Esophagus muscularis mucosa (tissue), 4 donors: ENCODE measurements around the gene USP1. TPM values are rescaled to one million over a fixed set of nuclear protein-coding genes. Genes with fewer than 3 reads are reported as not detected.

Source experiments
- DNase-seq: peaks from one replicate; pipeline ENCODE4 v3.0.0-alpha.2; 2017; ENCODE audit errors: extremely low spot score
- H3K27ac ChIP-seq, 4 donors: fragments of 200-600 bp; sonication (generic); replicated peaks in 1 of 4; 1 replicate in 3 of 4; 2 replicates in 1 of 4; pipeline ENCODE4 v1.5.1; 2016 to 2019; ENCODE audit warnings: mild to moderate bottlenecking in 1 of 4
- H3K27me3 ChIP-seq, 4 donors: fragments of 200-600 bp; sonication (generic); one replicate each; pipeline versions ENCODE4 v1.5.1 to v1.6.0; 2016 to 2019
- H3K36me3 ChIP-seq, 4 donors: fragments of 200-600 bp; sonication (generic); one replicate each; pipeline ENCODE4 v1.5.1; 2016 to 2019
- H3K4me1 ChIP-seq, 4 donors: fragments of 200-600 bp; sonication (generic); one replicate each; pipeline ENCODE4 v1.5.1; 2016 to 2019
- H3K4me3 ChIP-seq, 4 donors: fragments of 200-600 bp; sonication (generic); 1 replicate in 2 of 4; 2 replicates in 2 of 4; pipeline ENCODE4 v1.5.1; 2016 to 2019; ENCODE audit warnings: mild to moderate bottlenecking in 4 of 4, moderate library complexity in 1 of 4
- H3K9me3 ChIP-seq, 4 donors: fragments of 200-600 bp; sonication (generic); 1 replicate in 3 of 4; 2 replicates in 1 of 4; pipeline ENCODE4 v1.5.1; 2016 to 2019
- CTCF ChIP-seq, 3 experiments: fragments of 200-600 bp in 2 of 3; fragments of 450-650 bp in 1 of 3; sonication (generic) in 2 of 3; IDR thresholded peaks; one replicate each; pipeline ENCODE4 v1.5.1; 2017 to 2019; ENCODE audit warnings: antibody characterized with exemption in 3 of 3, mild to moderate bottlenecking in 2 of 3, moderate library complexity in 1 of 3
- EP300 ChIP-seq: sonication (generic); formaldehyde crosslinking; IDR thresholded peaks from one replicate; pipeline ENCODE4 v1.6.1; 2017; ENCODE audit warnings: antibody characterized with exemption
- POLR2A ChIP-seq: fragments of 450-650 bp; IDR thresholded peaks from one replicate; pipeline ENCODE4 v1.6.1; 2017; ENCODE audit warnings: antibody characterized with exemption, moderate library complexity, mild to moderate bottlenecking, low read depth
- POLR2AphosphoS5 ChIP-seq, 2 donors: sonication (generic); formaldehyde crosslinking; IDR thresholded peaks; one replicate each; pipeline ENCODE4 v1.6.1; 2017; ENCODE audit warnings: antibody characterized with exemption in 2 of 2
- WGBS: methylation state at CpG from one replicate; pipeline ENCODE4 v1.1.5; 2018; 5-methylcytosine and 5-hydroxymethylcytosine counted together
- intact Hi-C: fragments of 100-400 bp; cut with DNase I; formaldehyde crosslinking; loops from one replicate; pipeline ENCODE4 v1.15.1; 2023
- total RNA-seq, 4 donors: library from RNA; depleted of rRNA; stranded (reverse); fragments of >200 nt; gene quantifications; one replicate each; pipeline versions ENCODE4 v1.1.0 to v1.2.1, GENCODE V29; 2016

USP1 gene
- total RNA-seq, 4 donors from 2014 or later: 21.0 to 32.4 (median 27.6) TPM

- no peak overlapping the region for H3K27ac ChIP-seq
- no peak overlapping the region for H3K4me3 ChIP-seq
- TF ChIP-seq POLR2A (no peak), CTCF (IDR thresholded peaks at IDR 0.05) (no peak), EP300 (no peak), POLR2AphosphoS5 (IDR thresholded peaks at IDR 0.05) (no peak)
- 87% methylated on average over 2 of the region's 2 CpGs for WGBS
- H3K36me3 ChIP-seq: peaks cover 16 to 40% (median 28%) of the 10 kb centered on the region in 4 donors
- no peaks in the 10 kb centered on the region for H3K27me3 ChIP-seq
- no peaks in the 10 kb centered on the region for H3K9me3 ChIP-seq
- H3K4me1 ChIP-seq: no peaks in the 10 kb centered on the region
- intact Hi-C loops: no loop called here
- no peak for DNase-seq
Observed at GRCh38 chr1:62487956-62488355, 51.1 kb downstream of the USP1 start.

- intact Hi-C loops: no loop called here
- no peak overlapping the region for H3K27ac ChIP-seq
- WGBS: 99% methylated on average over 2 of the region's 2 CpGs
- no peaks in the 10 kb centered on the region for H3K27me3 ChIP-seq
- no peaks in the 10 kb centered on the region for H3K4me1 ChIP-seq
- H3K36me3 ChIP-seq: peaks cover 22 to 71% (median 38%) of the 10 kb centered on the region in 4 donors
- H3K4me3 ChIP-seq: no peak overlapping the region
- H3K9me3 ChIP-seq: no peaks in the 10 kb centered on the region
- DNase-seq: no peak
- TF ChIP-seq POLR2AphosphoS5 (IDR thresholded peaks at IDR 0.05) (no peak), CTCF (IDR thresholded peaks at IDR 0.05) (no peak)
Observed at GRCh38 chr1:62492521-62492920, 55.7 kb downstream of the USP1 start.

GRCh38 chr1:62493656-62494055 lies 56.8 kb downstream of the USP1 start:
- intact Hi-C loops: no loop called here
- H3K4me3 ChIP-seq: no peak overlapping the region
- 95% methylated on average over 3 of the region's 3 CpGs for whole genome bisulfite sequencing
- DNase-seq: no peak
- TF ChIP-seq POLR2AphosphoS5 (IDR thresholded peaks at IDR 0.05): no peak
- TF ChIP-seq POLR2A: no peak
- TF ChIP-seq EP300: no peak
- TF ChIP-seq CTCF (IDR thresholded peaks at IDR 0.05): no peak
- no peaks in the 10 kb centered on the region for H3K9me3 ChIP-seq
- no peaks in the 10 kb centered on the region for H3K27me3 ChIP-seq
- no peaks in the 10 kb centered on the region for H3K4me1 ChIP-seq
- peaks cover 22 to 68% (median 35%) of the 10 kb centered on the region in 4 donors for H3K36me3 ChIP-seq
- H3K27ac ChIP-seq: no peak overlapping the region

GRCh38 chr1:62494137-62494536 lies 57.3 kb downstream of the USP1 start:
- no peak for TF ChIP-seq POLR2A
- no peak for TF ChIP-seq POLR2AphosphoS5 (IDR thresholded peaks at IDR 0.05)
- no peak for TF ChIP-seq EP300
- TF ChIP-seq CTCF (IDR thresholded peaks at IDR 0.05): no peak
- Histone ChIP-seq H3K27me3 (no peaks in the 10 kb centered on the region), H3K36me3 (peaks cover 22 to 64% (median 34%) of the 10 kb centered on the region in 4 donors), H3K27ac (no peak overlapping the region), H3K4me1 (no peaks in the 10 kb centered on the region), H3K4me3 (no peak overlapping the region), H3K9me3 (no peaks in the 10 kb centered on the region)
- 93% methylated on average over 4 of the region's 4 CpGs for WGBS
- no peak for DNase-seq
- intact Hi-C loops: no loop called here

- no peaks in the 10 kb centered on the region for H3K9me3 ChIP-seq
- intact Hi-C loops: no loop called here
- H3K27me3 ChIP-seq: no peaks in the 10 kb centered on the region
- H3K36me3 ChIP-seq: peaks cover 0 to 30% (median 7%) of the 10 kb centered on the region in 4 donors
- TF ChIP-seq POLR2A: no peak
- TF ChIP-seq CTCF (IDR thresholded peaks at IDR 0.05): no peak
- no peak for TF ChIP-seq POLR2AphosphoS5 (IDR thresholded peaks at IDR 0.05)
- no peak for TF ChIP-seq EP300
- no peak overlapping the region for H3K27ac ChIP-seq
- no peak for DNase-seq
- H3K4me3 ChIP-seq: no peak overlapping the region
- H3K4me1 ChIP-seq: no peaks in the 10 kb centered on the region
Observed at GRCh38 chr1:62500210-62500609, 63.4 kb downstream of the USP1 start.
